PC-3 (cell line): ENCODE data around the gene TSPAN2.
A peak's percentile ranks its signal among the peaks of the same experiment; 100 is the strongest.

Source experiments
- CTCF ChIP-seq: fragments of 300-600 bp; sonication (generic); conservative IDR thresholded peaks from 2 replicates; pipeline ENCODE4 v1.5.1; 2017; ENCODE audit warnings: antibody characterized with exemption, low read depth, mild to moderate bottlenecking, low read length
- EZH2 ChIP-seq: fragments of 300-600 bp; sonication (generic); IDR thresholded peaks from one replicate; pipeline ENCODE4 v1.6.1; 2017; ENCODE audit warnings: antibody characterized with exemption, mild to moderate bottlenecking, low read length; ENCODE audit not compliant: unreplicated experiment
- EZH2phosphoT487 ChIP-seq: fragments of 300-600 bp; sonication (generic); IDR thresholded peaks from 2 replicates; pipeline ENCODE4 v1.6.1; 2018; ENCODE audit warnings: mild to moderate bottlenecking, antibody characterized with exemption, low read length, borderline replicate concordance

GRCh38 chr1:115041654-115042053, 47.6 kb downstream of the TSPAN2 start:
- TF ChIP-seq CTCF, result peak; percentile 74
- no peak for TF ChIP-seq EZH2phosphoT487
- TF ChIP-seq EZH2, result no peak
